Peyer's patch (tissue), 4 donors: ENCODE data around the gene FGF4. TPM values are rescaled to one million over a fixed set of nuclear protein-coding genes. Genes with fewer than 3 reads are reported as not detected.

Experiments
- DNase-seq, 3 donors: peaks; one replicate each; pipeline ENCODE4 v3.0.0-alpha.2; 2017 to 2019
- H3K27ac ChIP-seq, 4 donors: fragments of 200-600 bp; sonication (generic); one replicate each; pipeline ENCODE4 v1.5.1; 2016 to 2019
- H3K27me3 ChIP-seq, 2 donors: fragments of 200-600 bp; sonication (generic); one replicate each; pipeline ENCODE4 v1.5.1; 2019
- H3K36me3 ChIP-seq, 3 donors: fragments of 200-600 bp; sonication (generic); one replicate each; pipeline ENCODE4 v1.5.1; 2016 to 2019
- H3K4me1 ChIP-seq, 4 donors: fragments of 200-600 bp; sonication (generic); one replicate each; pipeline ENCODE4 v1.5.1; 2016 to 2019
- H3K4me3 ChIP-seq, 4 donors: fragments of 200-600 bp; sonication (generic); 1 replicate in 3 of 4; 2 replicates in 1 of 4; pipeline ENCODE4 v1.5.1; 2016 to 2019; ENCODE audit warnings: mild to moderate bottlenecking in 1 of 4
- H3K9me3 ChIP-seq, 4 donors: fragments of 200-600 bp; sonication (generic); one replicate each; pipeline ENCODE4 v1.5.1; 2016 to 2019; ENCODE audit warnings: mild to moderate bottlenecking in 1 of 4
- POLR2A ChIP-seq, 2 donors: fragments of 450-650 bp; IDR thresholded peaks; one replicate each; pipeline ENCODE4 v1.5.1; 2017; ENCODE audit warnings: antibody characterized with exemption in 2 of 2, mild to moderate bottlenecking in 2 of 2, moderate library complexity in 2 of 2
- total RNA-seq, 4 donors: library from RNA; depleted of rRNA; stranded (reverse); fragments of >200 nt; gene quantifications; one replicate each; pipeline ENCODE4 v1.1.0, GENCODE V29; 2016
- TF ChIP-seq, protein P1 (sequence below), 6 experiments: fragments of 450-650 bp in 4 of 6; fragments of 200-600 bp in 2 of 6; sonication (generic) in 1 of 6; IDR thresholded peaks; one replicate each; pipeline ENCODE4 v1.5.1; 2017 to 2019; ENCODE audit warnings: antibody characterized with exemption in 6 of 6, mild to moderate bottlenecking in 3 of 6, moderate library complexity in 1 of 6

Gene FGF4
- total RNA-seq, 4 donors from 2014 or later, result not detected

GRCh38 chr11:69744435-69744834, 30.7 kb downstream of the FGF4 start:
- TF ChIP-seq POLR2A (IDR thresholded peaks at IDR 0.05), result no peak
- TF ChIP-seq, protein P1, sequence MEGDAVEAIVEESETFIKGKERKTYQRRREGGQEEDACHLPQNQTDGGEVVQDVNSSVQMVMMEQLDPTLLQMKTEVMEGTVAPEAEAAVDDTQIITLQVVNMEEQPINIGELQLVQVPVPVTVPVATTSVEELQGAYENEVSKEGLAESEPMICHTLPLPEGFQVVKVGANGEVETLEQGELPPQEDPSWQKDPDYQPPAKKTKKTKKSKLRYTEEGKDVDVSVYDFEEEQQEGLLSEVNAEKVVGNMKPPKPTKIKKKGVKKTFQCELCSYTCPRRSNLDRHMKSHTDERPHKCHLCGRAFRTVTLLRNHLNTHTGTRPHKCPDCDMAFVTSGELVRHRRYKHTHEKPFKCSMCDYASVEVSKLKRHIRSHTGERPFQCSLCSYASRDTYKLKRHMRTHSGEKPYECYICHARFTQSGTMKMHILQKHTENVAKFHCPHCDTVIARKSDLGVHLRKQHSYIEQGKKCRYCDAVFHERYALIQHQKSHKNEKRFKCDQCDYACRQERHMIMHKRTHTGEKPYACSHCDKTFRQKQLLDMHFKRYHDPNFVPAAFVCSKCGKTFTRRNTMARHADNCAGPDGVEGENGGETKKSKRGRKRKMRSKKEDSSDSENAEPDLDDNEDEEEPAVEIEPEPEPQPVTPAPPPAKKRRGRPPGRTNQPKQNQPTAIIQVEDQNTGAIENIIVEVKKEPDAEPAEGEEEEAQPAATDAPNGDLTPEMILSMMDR (IDR thresholded peaks at IDR 0.05), result no peak
- Histone ChIP-seq H3K27me3 (no peaks in the 10 kb centered on the region), H3K27ac (no peak overlapping the region), H3K9me3 (no peaks in the 10 kb centered on the region), H3K4me3 (no peak overlapping the region), H3K36me3 (no peaks in the 10 kb centered on the region), H3K4me1 (no peaks in the 10 kb centered on the region)
- no peak for DNase-seq

- H3K27ac ChIP-seq, result no peak overlapping the region
- TF ChIP-seq, protein P1 (IDR thresholded peaks at IDR 0.05), result no peak
- TF ChIP-seq POLR2A (IDR thresholded peaks at IDR 0.05), result no peak
- no peak for DNase-seq
- no peaks in the 10 kb centered on the region for H3K27me3 ChIP-seq
- H3K4me1 ChIP-seq, result no peaks in the 10 kb centered on the region
- no peak overlapping the region for H3K4me3 ChIP-seq
- H3K36me3 ChIP-seq, result no peaks in the 10 kb centered on the region
- H3K9me3 ChIP-seq, result peaks cover 0 to 9% (median 2%) of the 10 kb centered on the region in 4 donors
These were observed 40.3 kb downstream of the FGF4 start for GRCh38 chr11:69734841-69735240.

DNA sequence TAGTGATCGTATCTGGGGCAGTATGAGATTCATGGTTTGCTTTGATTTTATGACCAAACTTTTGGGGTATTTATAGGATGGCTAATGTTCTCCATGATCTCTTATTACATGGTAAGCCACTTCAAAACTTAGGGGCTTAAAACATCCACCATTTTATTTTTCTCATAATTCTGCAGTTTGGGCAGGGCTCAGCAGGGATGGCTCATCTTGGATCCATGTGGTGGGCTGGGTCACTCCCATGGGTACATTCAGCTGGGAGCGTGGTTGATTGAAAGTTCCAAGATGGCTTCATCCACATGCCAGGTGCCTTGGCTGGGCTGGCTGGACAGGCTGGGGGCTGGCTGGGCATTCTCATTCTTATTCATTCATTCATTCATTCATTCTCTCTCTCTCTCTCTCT, 40.8 kb downstream of the FGF4 start:
- Histone ChIP-seq H3K4me3 (no peak overlapping the region), H3K36me3 (no peaks in the 10 kb centered on the region), H3K27me3 (no peaks in the 10 kb centered on the region), H3K9me3 (peaks cover 0 to 9% (median 2%) of the 10 kb centered on the region in 4 donors), H3K27ac (no peak overlapping the region), H3K4me1 (no peaks in the 10 kb centered on the region)
- TF ChIP-seq, protein P1 (IDR thresholded peaks at IDR 0.05), result no peak
- no peak for TF ChIP-seq POLR2A (IDR thresholded peaks at IDR 0.05)
- DNase-seq, result no peak

DNA sequence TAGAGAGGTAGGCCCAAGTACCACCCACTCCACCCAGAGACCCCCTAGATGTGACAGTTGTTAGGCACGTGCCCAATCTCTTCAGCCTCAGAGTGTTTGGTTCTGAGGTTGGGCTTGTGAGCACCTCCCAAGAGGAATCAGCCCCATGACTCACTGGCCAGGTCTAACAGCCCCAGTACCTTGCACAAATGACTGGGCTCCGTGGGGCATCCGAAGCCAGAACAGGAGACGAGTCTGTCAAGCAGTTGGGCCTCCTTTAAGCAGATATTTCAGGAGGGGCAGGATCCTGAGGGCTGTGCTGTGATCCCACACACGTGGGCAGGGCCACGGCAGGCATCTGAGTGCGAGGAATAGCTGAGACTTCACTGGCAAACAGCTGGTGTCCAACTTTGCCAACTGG, 42.2 kb downstream of the FGF4 start:
- no peaks in the 10 kb centered on the region for H3K27me3 ChIP-seq

DNA sequence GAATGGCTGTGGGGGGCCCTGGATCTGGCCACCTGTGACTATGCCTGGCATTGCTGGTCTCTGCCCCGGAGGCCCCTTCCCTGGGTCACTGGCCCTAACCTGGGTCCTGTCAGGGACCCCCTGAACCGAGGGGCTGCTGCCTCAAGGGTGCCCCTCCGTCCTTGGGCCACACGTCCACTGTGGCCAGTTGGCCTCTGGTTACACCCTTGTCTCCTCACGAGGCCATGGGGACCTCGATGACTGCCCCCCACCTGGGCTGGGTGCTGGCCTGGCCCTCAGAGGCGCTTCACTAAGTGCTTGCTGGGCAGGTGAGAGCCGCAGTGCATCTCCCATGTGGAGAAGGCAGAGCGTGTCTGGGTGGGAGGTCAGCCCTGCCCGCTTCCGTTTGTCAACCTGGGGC, 44.0 kb downstream of the FGF4 start:
- Histone ChIP-seq H3K9me3 (no peaks in the 10 kb centered on the region), H3K27me3 (no peaks in the 10 kb centered on the region), H3K4me3 (no peak overlapping the region), H3K36me3 (no peaks in the 10 kb centered on the region), H3K27ac (no peak overlapping the region), H3K4me1 (no peaks in the 10 kb centered on the region)
- no peak for DNase-seq
- no peak for TF ChIP-seq POLR2A (IDR thresholded peaks at IDR 0.05)
- TF ChIP-seq, protein P1 (IDR thresholded peaks at IDR 0.05), result no peak

More for the DNA sequence above, 42.2 kb downstream of the FGF4 start:
- no peaks in the 10 kb centered on the region for H3K4me1 ChIP-seq
- no peak overlapping the region for H3K4me3 ChIP-seq
- H3K27ac ChIP-seq, result no peak overlapping the region
- no peaks in the 10 kb centered on the region for H3K9me3 ChIP-seq
- TF ChIP-seq POLR2A (IDR thresholded peaks at IDR 0.05), result no peak
- TF ChIP-seq, protein P1 (IDR thresholded peaks at IDR 0.05), result no peak
- H3K36me3 ChIP-seq, result no peaks in the 10 kb centered on the region
- DNase-seq, result no peak

DNA sequence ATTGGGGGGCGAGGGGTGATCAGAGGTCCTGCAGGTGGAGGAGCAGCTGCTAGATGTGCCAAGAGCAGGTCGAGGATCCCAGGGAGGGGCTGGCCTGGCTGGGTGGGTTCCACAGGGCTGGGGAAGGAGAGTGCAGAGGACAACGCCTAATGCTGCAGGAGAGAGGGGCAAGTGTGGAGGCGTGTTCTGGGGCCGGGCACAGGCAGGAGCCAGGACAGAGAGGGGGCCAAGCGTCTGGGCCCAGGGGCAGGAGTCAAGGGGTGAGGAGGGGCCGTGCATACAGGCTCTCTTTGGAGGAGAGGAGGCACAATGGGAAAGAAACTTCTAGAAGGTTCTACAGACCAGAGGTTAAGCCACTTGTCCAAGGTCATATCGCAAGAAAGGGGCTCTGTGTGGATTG, 44.6 kb downstream of the FGF4 start:
- H3K27me3 ChIP-seq, result no peaks in the 10 kb centered on the region
- H3K36me3 ChIP-seq, result no peaks in the 10 kb centered on the region
- no peak overlapping the region for H3K27ac ChIP-seq
- H3K9me3 ChIP-seq, result no peaks in the 10 kb centered on the region
- no peaks in the 10 kb centered on the region for H3K4me1 ChIP-seq
- TF ChIP-seq, protein P1 (IDR thresholded peaks at IDR 0.05), result no peak
- TF ChIP-seq POLR2A (IDR thresholded peaks at IDR 0.05), result no peak
- no peak for DNase-seq
- no peak overlapping the region for H3K4me3 ChIP-seq
